HG02870 (cell line): ENCODE measurements around the gene GALNT12.
A peak's percentile ranks its signal among the peaks of the same experiment; 100 is the strongest.

ENCODE experiments used
- ATAC-seq: cut with Tn5 transposase; IDR thresholded peaks from one replicate; pipeline ENCODE4 v1.9.1; 2021; ENCODE audit warnings: mild to moderate bottlenecking, moderate library complexity; ENCODE audit not compliant: unreplicated experiment

The GALNT12 gene

GRCh38 chr9:98781588-98782383 lies 25.7 kb upstream of the GALNT12 start:
- ATAC-seq = no peak

- no peak for ATAC-seq
Measured at GRCh38 chr9:98783518-98784226, 23.8 kb upstream of the GALNT12 start.

- no peak for ATAC-seq
Measured at GRCh38 chr9:98784831-98785806, 22.4 kb upstream of the GALNT12 start.

- ATAC-seq = no peak
Measured at GRCh38 chr9:98786750-98787510, 20.5 kb upstream of the GALNT12 start.

GRCh38 chr9:98787766-98788335 lies 19.6 kb upstream of the GALNT12 start:
- ATAC-seq = no peak

GRCh38 chr9:98789483-98790133 lies 17.9 kb upstream of the GALNT12 start:
- ATAC-seq = no peak

- ATAC-seq = no peak
Measured at GRCh38 chr9:98790134-98790841, 17.2 kb upstream of the GALNT12 start.

- ATAC-seq = peak; percentile 55
Measured at GRCh38 chr9:98790842-98791607, 16.4 kb upstream of the GALNT12 start.

GRCh38 chr9:98791608-98792490 lies 15.6 kb upstream of the GALNT12 start:
- ATAC-seq = no peak

- no peak for ATAC-seq
Measured at GRCh38 chr9:98793031-98793430, 14.4 kb upstream of the GALNT12 start.

- ATAC-seq = no peak
Measured at GRCh38 chr9:98794802-98795201, 12.7 kb upstream of the GALNT12 start.

- ATAC-seq = no peak
Measured at GRCh38 chr9:98795295-98795955, 12.0 kb upstream of the GALNT12 start.

GRCh38 chr9:98795970-98796363 lies 11.5 kb upstream of the GALNT12 start:
- peak; percentile 38 for ATAC-seq

GRCh38 chr9:98796364-98797101 lies 10.9 kb upstream of the GALNT12 start, which contains the start of gene ANKS6:
Gene ANKS6, minus strand, starts transcription at chr9:98796555. Its CDS starts 64 bp downstream, at chr9:98796491.
- ATAC-seq = peak; percentile 81

- no peak for ATAC-seq
Measured at GRCh38 chr9:98797491-98797890, 10.0 kb upstream of the GALNT12 start.

GRCh38 chr9:98798254-98798653 lies 9.2 kb upstream of the GALNT12 start:
- ATAC-seq = no peak
